ENCODE results near the gene BTNL3.

GRCh38 chr5:181027452-181028031 lies 38.9 kb downstream of the BTNL3 start:
- TF ChIP-seq CTCF (IDR thresholded peaks at IDR 0.05) (no peak), HDAC2 (IDR thresholded peaks at IDR 0.05) (no peak), CHD4 (IDR thresholded peaks at IDR 0.05; ENCODE audit: borderline replicate concordance) (no peak), MAZ (IDR thresholded peaks at IDR 0.05; ENCODE audit: borderline replicate concordance, low read depth, low read length) (no peak), CEBPB (IDR thresholded peaks at IDR 0.05) (no peak), RAD21 (conservative IDR thresholded peaks at IDR 0.05 in 1 of 2, IDR thresholded peaks at IDR 0.05 in 1 of 2) (no peak), ESRRA (IDR thresholded peaks at IDR 0.05; ENCODE audit: borderline replicate concordance, low read length) (no peak), CBX2 (IDR thresholded peaks at IDR 0.05; ENCODE audit: borderline replicate concordance, low read depth) (no peak), POLR2A (IDR thresholded peaks at IDR 0.05; ENCODE audit: low read length) (no peak), MAX (IDR thresholded peaks at IDR 0.05) (no peak), MAFK (IDR thresholded peaks at IDR 0.05; ENCODE audit: partially characterized antibody) (no peak), KDM1A (IDR thresholded peaks at IDR 0.05; ENCODE audit: low read depth) (no peak), REST (IDR thresholded peaks at IDR 0.05) (no peak), JUNB (IDR thresholded peaks at IDR 0.05) (no peak)

Data from A549 (cell line).